Lung (tissue), 12 donors: ENCODE results near the gene SRP19. TPM values are rescaled to one million over a fixed set of nuclear protein-coding genes. Genes with fewer than 3 reads are reported as not detected.
A peak's percentile ranks its signal among the peaks of the same experiment; 100 is the strongest.
"Not testable (repeated sequence)": the region's sequence is repeated elsewhere in the genome, so short reads cannot be mapped to it uniquely, and the experiment has no call there.

Experiments
- ATAC-seq: fragments of 200-7000 bp; cut with Tn5 transposase; one replicate; pipeline ENCODE4 v1.9.1; 2020; ENCODE audit warnings: moderate number of reproducible peaks; ENCODE audit not compliant: insufficient read depth, low FRiP score
- DNase-seq, 3 donors: peaks; one replicate each; pipeline ENCODE4 v3.0.0-alpha.2; 2013 to 2017
- H3K27ac ChIP-seq, 2 donors: one replicate each; pipeline ENCODE4 v1.5.1; 2013; ENCODE audit warnings: mild to moderate bottlenecking in 2 of 2, moderate library complexity in 2 of 2, control low read depth in 1 of 2, inconsistent platforms in 1 of 2, low read depth in 1 of 2, low read length in 1 of 2
- H3K27me3 ChIP-seq, 3 donors: one replicate each; pipeline ENCODE4 v1.5.1; 2013; ENCODE audit warnings: low read length in 2 of 3; ENCODE audit not compliant: control insufficient read depth in 3 of 3, insufficient read depth in 3 of 3
- H3K36me3 ChIP-seq, 4 donors: one replicate each; pipeline ENCODE4 v1.5.1; 2013; ENCODE audit warnings: low read length in 4 of 4, mild to moderate bottlenecking in 1 of 4, moderate library complexity in 1 of 4; ENCODE audit not compliant: control insufficient read depth in 4 of 4, insufficient read depth in 4 of 4
- H3K4me1 ChIP-seq, 5 donors: one replicate each; pipeline ENCODE4 v1.5.1; 2013; ENCODE audit warnings: low read length in 5 of 5, mild to moderate bottlenecking in 2 of 5, moderate library complexity in 1 of 5; ENCODE audit not compliant: control insufficient read depth in 5 of 5, insufficient read depth in 5 of 5
- H3K4me3 ChIP-seq: one replicate; pipeline ENCODE4 v1.5.1; 2013; ENCODE audit warnings: mild to moderate bottlenecking, control low read depth, moderate library complexity
- H3K9ac ChIP-seq, 2 donors: one replicate each; pipeline ENCODE4 v1.5.1; 2013; ENCODE audit warnings: low read length in 2 of 2, control low read depth in 1 of 2; ENCODE audit not compliant: insufficient read depth in 1 of 2
- H3K9me3 ChIP-seq, 4 donors: one replicate each; pipeline ENCODE4 v1.5.1; 2013; ENCODE audit warnings: low read length in 3 of 4, mild to moderate bottlenecking in 1 of 4, moderate library complexity in 1 of 4; ENCODE audit not compliant: control insufficient read depth in 4 of 4, insufficient read depth in 3 of 4
- CTCF ChIP-seq: IDR thresholded peaks from 2 replicates; pipeline ENCODE4 v1.5.1; 2012; ENCODE audit warnings: mild to moderate bottlenecking; ENCODE audit errors: control extremely low read depth, extremely low read depth
- WGBS, 2 donors: extraction: QIAGEN DNeasy Blood & Tissue Kit; methylation state at CpG; one replicate each; pipeline ENCODE4 v1.1.7; 2013; 5-methylcytosine and 5-hydroxymethylcytosine counted together
- polyA plus RNA-seq, 2 donors: library from polyadenylated mRNA; stranded (reverse); fragments of 200-250 nt; gene quantifications; one replicate each; pipeline ENCODE4 v1.2.1, GENCODE V29; 2013
- total RNA-seq, 2 donors: library from RNA; depleted of rRNA in 1 of 2; stranded (reverse); fragments of >200 nt in 1 of 2; gene quantifications; one replicate each; pipeline ENCODE4 v1.2.1, GENCODE V29; 2014 to 2021
- donor health status: control.
- donor health status: control.
- donor health status: Bipolar disorder and iron deficiency.
- donor health status: healthy.
- donor health status: DM: yes; HTN: yes; CAD: no.

The SRP19 gene
- total and polyA plus RNA-seq, 4 donors = 30.3 to 81.0 (median 57.0) TPM

- no peak for TF ChIP-seq CTCF
- Histone ChIP-seq H3K36me3 (peaks cover 29 to 55% (median 40%) of the 10 kb centered on the region in 4 donors), H3K27me3 (no peaks in the 10 kb centered on the region), H3K27ac (no peak overlapping the region), H3K4me1 (peaks cover 0 to 10% (median 0%) of the 10 kb centered on the region in 5 donors), H3K9ac (no peak overlapping the region), H3K9me3 (no peaks in the 10 kb centered on the region), H3K4me3 (no peak overlapping the region)
- 84 to 90% methylated on average over 2 of the region's 2 CpGs for WGBS, 2 donors
- DNase-seq (no peak), ATAC-seq (no peak)
Measured at GRCh38 chr5:112883192-112883591, 22.1 kb downstream of the SRP19 start.

GRCh38 chr5:112885001-112885400 is 23.9 kb downstream of the SRP19 start:
- Histone ChIP-seq H3K9ac (no peak overlapping the region), H3K4me3 (no peak overlapping the region), H3K4me1 (peaks cover 0 to 10% (median 0%) of the 10 kb centered on the region in 5 donors), H3K9me3 (no peaks in the 10 kb centered on the region), H3K27ac (no peak overlapping the region), H3K36me3 (peaks cover 28 to 53% (median 38%) of the 10 kb centered on the region in 4 donors), H3K27me3 (no peaks in the 10 kb centered on the region)
- ATAC-seq = no peak
- TF ChIP-seq CTCF = no peak
- peak in 1 of 3 donors; percentile 7 for DNase-seq
- 83 to 84% methylated on average over 3 of the region's 3 CpGs for WGBS, 2 donors

GRCh38 chr5:112886975-112887374 is 25.9 kb downstream of the SRP19 start:
- DNase-seq (no peak), ATAC-seq (no peak)
- TF ChIP-seq CTCF = no peak
- H3K9ac ChIP-seq = no peak overlapping the region
- H3K27ac ChIP-seq = no peak overlapping the region
- H3K27me3 ChIP-seq = no peaks in the 10 kb centered on the region
- peaks cover 0 to 10% (median 0%) of the 10 kb centered on the region in 5 donors for H3K4me1 ChIP-seq
- no peaks in the 10 kb centered on the region for H3K9me3 ChIP-seq
- WGBS, 2 donors = 82 to 85% methylated on average over 4 of the region's 4 CpGs
- H3K4me3 ChIP-seq = no peak overlapping the region
- peaks cover 28 to 46% (median 35%) of the 10 kb centered on the region in 4 donors for H3K36me3 ChIP-seq

GRCh38 chr5:112892066-112892465 is 31.0 kb downstream of the SRP19 start:
- DNase-seq, H3K27ac ChIP-seq, H3K4me3 ChIP-seq, H3K9me3 ChIP-seq, H3K9ac ChIP-seq, H3K27me3 ChIP-seq, ATAC-seq: not testable (repeated sequence)
- peaks cover 0 to 11% (median 0%) of the 10 kb centered on the region in 5 donors for H3K4me1 ChIP-seq
- 90 to 93% methylated on average over 8 of the region's 8 CpGs for WGBS, 2 donors
- peaks cover 6 to 20% (median 14%) of the 10 kb centered on the region in 4 donors for H3K36me3 ChIP-seq
